Endothelial cell of umbilical vein (primary cell): ENCODE data around the gene SYCP3.

Experiments used
- CTCF ChIP-seq, 2 donors: IDR thresholded peaks; 1 replicate in 1 of 2; 2 replicates in 1 of 2; pipeline ENCODE4 v1.5.1; 2011; ENCODE audit warnings: low read length in 2 of 2, mild to moderate bottlenecking in 2 of 2, moderate library complexity in 2 of 2, control low read depth in 1 of 2, inconsistent platforms in 1 of 2, low read depth in 1 of 2; ENCODE audit not compliant: insufficient read depth in 1 of 2; ENCODE audit errors: extremely low read depth in 1 of 2
- EZH2 ChIP-seq: IDR thresholded peaks from 2 replicates; pipeline ENCODE4 v1.6.1; 2012; ENCODE audit warnings: borderline replicate concordance, low read depth, mild to moderate bottlenecking, moderate library complexity, low read length, inconsistent platforms; ENCODE audit not compliant: severe bottlenecking
- FOS ChIP-seq: IDR thresholded peaks from 2 replicates; pipeline ENCODE4 v1.6.1; 2011; ENCODE audit warnings: mild to moderate bottlenecking, low read length, moderate library complexity, borderline replicate concordance; ENCODE audit not compliant: insufficient read depth
- JUN ChIP-seq: IDR thresholded peaks from 2 replicates; pipeline ENCODE4 v1.6.1; 2011; ENCODE audit warnings: borderline replicate concordance, low read depth; ENCODE audit not compliant: insufficient read length, insufficient read depth
- MYC ChIP-seq: IDR thresholded peaks from one replicate; pipeline ENCODE4 v1.6.1; 2011; ENCODE audit warnings: mild to moderate bottlenecking, low read depth, low read length
- POLR2A ChIP-seq: IDR thresholded peaks from 2 replicates; pipeline ENCODE4 v1.6.1; 2012; ENCODE audit warnings: low read depth, mild to moderate bottlenecking, control low read depth, low read length
- POLR2AphosphoS5 ChIP-seq: IDR thresholded peaks from 2 replicates; pipeline ENCODE4 v1.6.1; 2012; ENCODE audit warnings: low read depth, mild to moderate bottlenecking, control low read depth, low read length, moderate library complexity; ENCODE audit not compliant: insufficient read depth
- TF ChIP-seq, protein P1 (sequence below): IDR thresholded peaks from 2 replicates; pipeline ENCODE4 v1.6.1; 2011; ENCODE audit not compliant: insufficient read depth, insufficient read length

- TF ChIP-seq CTCF (IDR thresholded peaks at IDR 0.05; ENCODE audit: extremely low read depth in 1 of 2, insufficient read depth in 1 of 2, low read depth in 1 of 2, low read length in 2 of 2) (no peak), POLR2AphosphoS5 (no peak), EZH2 (no peak), POLR2A (no peak), JUN (no peak), MYC (no peak), FOS (no peak)
- TF ChIP-seq, protein P1, sequence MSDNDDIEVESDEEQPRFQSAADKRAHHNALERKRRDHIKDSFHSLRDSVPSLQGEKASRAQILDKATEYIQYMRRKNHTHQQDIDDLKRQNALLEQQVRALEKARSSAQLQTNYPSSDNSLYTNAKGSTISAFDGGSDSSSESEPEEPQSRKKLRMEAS, result no peak
Measured at GRCh38 chr12:101707131-101707782, 32.0 kb downstream of the SYCP3 start.
